HepG2 (cell line): ENCODE results near the gene MAP3K14. TPM values are rescaled to one million over a fixed set of nuclear protein-coding genes. Genes with fewer than 3 reads are reported as not detected.

ENCODE experiments used
- ARID4A ChIP-seq: sonication (generic); formaldehyde crosslinking; IDR thresholded peaks from 2 replicates; pipeline ENCODE4 v1.5.0; 2020; ENCODE audit warnings: mild to moderate bottlenecking, missing genetic modification reagents, borderline replicate concordance
- BORCS8-MEF2B ChIP-seq: sonication (generic); formaldehyde crosslinking; IDR thresholded peaks from 2 replicates; pipeline ENCODE4 v1.8.0; 2022; ENCODE audit warnings: mild to moderate bottlenecking, missing genetic modification reagents
- FOXK2 ChIP-seq: fragments of 450-650 bp; IDR thresholded peaks from 2 replicates; pipeline ENCODE4 v1.6.1; 2016
- HOXA3 ChIP-seq: sonication (generic); formaldehyde crosslinking; IDR thresholded peaks from 2 replicates; pipeline ENCODE4 v1.5.0; 2020; ENCODE audit warnings: missing genetic modification reagents
- KLF16 ChIP-seq, 2 experiments: sonication (generic) in 1 of 2; formaldehyde crosslinking in 1 of 2; IDR thresholded peaks; 2 replicates each; pipeline versions ENCODE4 v1.6.1 to v1.8.0; 2016 to 2023; ENCODE audit warnings: missing genetic modification reagents in 2 of 2, missing compliant biosample characterization in 1 of 2
- MTERF4 ChIP-seq: sonication (generic); formaldehyde crosslinking; IDR thresholded peaks from 2 replicates; pipeline ENCODE4 v1.8.0; 2023; ENCODE audit warnings: mild to moderate bottlenecking, missing genetic modification reagents
- NKX3-1 ChIP-seq: sonication (generic); formaldehyde crosslinking; IDR thresholded peaks from 2 replicates; pipeline ENCODE4 v1.5.0; 2020; ENCODE audit warnings: missing genetic modification reagents
- NR2F6 ChIP-seq, 2 experiments: IDR thresholded peaks; 2 replicates each; pipeline ENCODE4 v1.6.1; 2016; ENCODE audit warnings: antibody characterized with exemption in 1 of 2, mild to moderate bottlenecking in 1 of 2
- PPARG ChIP-seq: conservative IDR thresholded peaks from 2 replicates; pipeline ENCODE4 v1.6.1; 2016; ENCODE audit warnings: missing biosample characterization, missing genetic modification reagents
- SAP130 ChIP-seq: IDR thresholded peaks from 2 replicates; pipeline ENCODE4 v1.6.1; 2016; ENCODE audit warnings: low read depth
- SMAD3 ChIP-seq: sonication (generic); formaldehyde crosslinking; IDR thresholded peaks from 2 replicates; pipeline ENCODE4 v1.4.0; 2020; ENCODE audit warnings: missing genetic modification reagents
- SP5 ChIP-seq: IDR thresholded peaks from 2 replicates; pipeline ENCODE4 v1.6.1; 2016; ENCODE audit warnings: low read depth, borderline replicate concordance
- SRF ChIP-seq: IDR thresholded peaks from 2 replicates; pipeline ENCODE4 v1.6.1; 2011; ENCODE audit warnings: mild to moderate bottlenecking, low read depth, low read length, moderate library complexity
- TGIF2 ChIP-seq: IDR thresholded peaks from 2 replicates; pipeline ENCODE4 v1.6.1; 2016; ENCODE audit warnings: control low read depth, missing compliant biosample characterization
- THRA ChIP-seq: sonication (generic); formaldehyde crosslinking; IDR thresholded peaks from 2 replicates; pipeline ENCODE4 v1.4.0; 2020; ENCODE audit warnings: missing genetic modification reagents, borderline replicate concordance
- ZFX ChIP-seq: sonication (generic); formaldehyde crosslinking; IDR thresholded peaks from 2 replicates; pipeline ENCODE4 v1.4.0; 2020; ENCODE audit warnings: mild to moderate bottlenecking, low read depth, missing genetic modification reagents, moderate library complexity
- ZNF256 ChIP-seq: sonication (generic); formaldehyde crosslinking; conservative IDR thresholded peaks from 2 replicates; pipeline ENCODE4 v1.4.0; 2020; ENCODE audit warnings: missing genetic modification reagents
- ZNF264 ChIP-seq: sonication (generic); formaldehyde crosslinking; IDR thresholded peaks from 2 replicates; pipeline ENCODE4 v1.4.0; 2020; ENCODE audit warnings: missing genetic modification reagents
- ZNF574 ChIP-seq: sonication (generic); formaldehyde crosslinking; IDR thresholded peaks from 2 replicates; pipeline ENCODE4 v1.4.0; 2020; ENCODE audit warnings: missing genetic modification reagents
- polyA plus RNA-seq, 8 experiments: library from polyadenylated mRNA; depleted of rRNA in 3 of 8; stranded (reverse) in 7 of 8; unstranded in 1 of 8; fragments of >200 nt; fragmentation: Illumina TruSeq in 4 of 8; extraction: Trizol in 4 of 8; gene quantifications; 2 replicates each; pipeline versions ENCODE4 v1.2.1 to v1.2.3, GENCODE V29; 2011 to 2016; ENCODE audit warnings: low read depth in 4 of 8, missing spikeins in 1 of 8, mixed read lengths in 1 of 8; ENCODE audit not compliant: insufficient read depth in 1 of 8
- total RNA-seq, 5 experiments: library from RNA; depleted of rRNA; stranded (reverse); fragments of >200 nt; fragmentation: Illumina TruSeq; extraction: Trizol; gene quantifications; 2 replicates each; pipeline ENCODE4 v1.2.3, GENCODE V29; 2016; ENCODE audit warnings: low read depth in 1 of 5

MAP3K14 gene
- total and polyA plus RNA-seq, 2 of the 13 experiments (the other 11 are each of a cell fraction or from before 2014, with no cell fraction given), result 2.6 TPM

GRCh38 chr17:45277216-45277849, 39.5 kb downstream of the MAP3K14 start (continued):
- TF ChIP-seq ARID4A (CRISPR knock-in tag) (peak; percentile 44; the same call in 1 of the 2 replicates), BORCS8-MEF2B (CRISPR knock-in tag) (peak; percentile 81), SMAD3 (CRISPR knock-in tag) (peak; percentile 68; the same call in 1 of the 2 replicates), MTERF4 (0 out of 2 replicates have a peak, but pooled peaks have one; percentile 21), TGIF2 (CRISPR knock-in tag) (peak; percentile 78), THRA (CRISPR knock-in tag) (peak; percentile 61; the same call in 1 of the 2 replicates), HOXA3 (0 out of 2 replicates have a peak, but pooled peaks have one; percentile 41), SAP130 (peak; percentile 64), ZNF574 (CRISPR knock-in tag) (peak; percentile 56; the same call in 1 of the 2 replicates), ZNF264 (no peak), ZNF256 (CRISPR knock-in tag) (0 out of 2 replicates have a peak, but pooled peaks have one; percentile 37), SP5 (CRISPR knock-in tag) (peak; percentile 9; the same call in 1 of the 2 replicates), ZFX (CRISPR knock-in tag) (peak; percentile 42; the same call in 1 of the 2 replicates), NR2F6 (IDR thresholded peaks at IDR 0.05) (0 out of 2 replicates have a peak, but pooled peaks have one; percentile 34), NR2F6 (CRISPR knock-in tag; IDR thresholded peaks at IDR 0.05) (no peak; the same call in 1 of the 2 replicates), KLF16 (CRISPR knock-in tag; IDR thresholded peaks at IDR 0.05) (peak in 1 of 2 experiments; percentile 62; a peak in 1 of 4 replicates), NKX3-1 (CRISPR knock-in tag) (peak; percentile 47; the same call in 1 of the 2 replicates), SRF (0 out of 2 replicates have a peak, but pooled peaks have one; percentile 31), PPARG (CRISPR knock-in tag) (0 out of 2 replicates have a peak, but pooled peaks have one; percentile 20), FOXK2 (no peak)
